ENCODE data around the gene TRAPPC4. TPM values are rescaled to one million over a fixed set of nuclear protein-coding genes. Genes with fewer than 3 reads are reported as not detected.

TRAPPC4 gene
- total and polyA plus RNA-seq, 4 donors = 43.0 to 71.4 (median 54.5) TPM

DNA sequence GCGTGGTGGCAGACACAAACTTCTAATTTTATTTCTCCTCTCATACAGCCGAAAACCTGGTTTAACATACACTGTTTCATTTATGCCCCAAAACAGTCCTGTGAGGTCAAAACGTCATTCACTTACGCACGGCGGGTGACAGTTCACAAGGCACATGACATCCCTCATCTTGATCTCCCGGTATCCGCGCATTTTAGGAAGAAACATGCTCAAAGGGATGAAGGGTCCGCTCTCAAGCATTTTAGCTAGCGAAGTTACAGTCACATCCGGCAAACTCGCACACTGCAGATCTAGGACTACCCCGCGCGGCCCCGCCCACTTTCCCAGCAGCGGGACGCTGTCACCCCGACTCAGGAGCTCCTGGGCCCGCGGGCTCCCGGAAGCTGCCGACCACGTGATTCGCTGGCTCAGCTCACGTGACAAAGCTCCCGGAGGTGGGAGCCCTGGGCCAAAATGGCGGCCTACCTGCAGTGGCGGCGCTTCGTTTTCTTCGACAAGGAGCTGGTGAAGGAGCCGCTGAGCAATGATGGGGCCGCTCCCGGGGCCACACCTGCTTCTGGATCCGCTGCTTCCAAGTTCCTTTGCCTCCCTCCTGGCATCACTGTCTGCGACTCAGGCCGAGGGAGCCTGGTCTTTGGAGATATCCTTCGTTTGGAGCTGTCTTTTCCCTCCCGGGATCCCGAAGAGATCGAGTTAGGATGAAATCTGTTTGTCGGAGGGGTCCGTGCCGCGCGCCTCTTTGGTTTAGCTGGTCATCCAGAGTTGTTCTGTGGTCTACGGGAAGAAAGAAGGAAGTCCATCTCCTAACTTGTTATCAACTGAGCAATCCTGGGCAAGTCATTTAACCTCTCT lies 49.0 kb downstream of the TRAPPC4 start, which contains the start of gene VPS11:
VPS11 (plus strand) TSS at position 448 of the 852 bp plus-strand sequence; CDS start at position 454, 6 bp downstream.
- Histone ChIP-seq H3K4me3 (peak within 1 kb of the TSS; percentile 95), H3K36me3 (ENCODE audit: control insufficient read depth in 4 of 4, insufficient read depth in 4 of 4, low read length in 4 of 4) (peaks cover 8 to 19% (median 15%) of the 10 kb centered on the region in 4 donors), H3K27ac (ENCODE audit: low read depth in 1 of 2, low read length in 1 of 2) (peak within 1 kb of the TSS; percentile 85 to 87), H3K27me3 (ENCODE audit: control insufficient read depth in 3 of 3, insufficient read depth in 3 of 3, low read length in 2 of 3) (no peaks in the 10 kb centered on the region), H3K4me1 (ENCODE audit: control insufficient read depth in 5 of 5, insufficient read depth in 5 of 5, low read length in 5 of 5) (peaks cover 0 to 11% (median 4%) of the 10 kb centered on the region in 5 donors), H3K9me3 (ENCODE audit: control insufficient read depth in 4 of 4, insufficient read depth in 3 of 4, low read length in 3 of 4) (no peaks in the 10 kb centered on the region), H3K9ac (ENCODE audit: insufficient read depth in 1 of 2, low read length in 2 of 2) (peak within 1 kb of the TSS in 1 of 2 donors; percentile 84)
- 0% methylated on average over 49 of the region's 49 CpGs for WGBS, 2 donors
- peak; percentile 98 for ATAC-seq (ENCODE audit: insufficient read depth, low FRiP score)
- TF ChIP-seq, protein P1, sequence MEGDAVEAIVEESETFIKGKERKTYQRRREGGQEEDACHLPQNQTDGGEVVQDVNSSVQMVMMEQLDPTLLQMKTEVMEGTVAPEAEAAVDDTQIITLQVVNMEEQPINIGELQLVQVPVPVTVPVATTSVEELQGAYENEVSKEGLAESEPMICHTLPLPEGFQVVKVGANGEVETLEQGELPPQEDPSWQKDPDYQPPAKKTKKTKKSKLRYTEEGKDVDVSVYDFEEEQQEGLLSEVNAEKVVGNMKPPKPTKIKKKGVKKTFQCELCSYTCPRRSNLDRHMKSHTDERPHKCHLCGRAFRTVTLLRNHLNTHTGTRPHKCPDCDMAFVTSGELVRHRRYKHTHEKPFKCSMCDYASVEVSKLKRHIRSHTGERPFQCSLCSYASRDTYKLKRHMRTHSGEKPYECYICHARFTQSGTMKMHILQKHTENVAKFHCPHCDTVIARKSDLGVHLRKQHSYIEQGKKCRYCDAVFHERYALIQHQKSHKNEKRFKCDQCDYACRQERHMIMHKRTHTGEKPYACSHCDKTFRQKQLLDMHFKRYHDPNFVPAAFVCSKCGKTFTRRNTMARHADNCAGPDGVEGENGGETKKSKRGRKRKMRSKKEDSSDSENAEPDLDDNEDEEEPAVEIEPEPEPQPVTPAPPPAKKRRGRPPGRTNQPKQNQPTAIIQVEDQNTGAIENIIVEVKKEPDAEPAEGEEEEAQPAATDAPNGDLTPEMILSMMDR (IDR thresholded peaks at IDR 0.05; ENCODE audit: control extremely low read depth, extremely low read depth) = no peak
- peak; percentile 96 to 97 (median 97) for DNase-seq

Small RNA genes lying within 50 kb of the gene (small RNA-seq; reads per million reads assigned to genes)
- not detected for gene AP003392.2 (ENCODE audit: low replicate concordance)
- not detected for gene RF00017 (ENCODE audit: low replicate concordance)
- not detected for gene RF00019 (ENCODE audit: low replicate concordance)

Other genes starting within 250 kb of the TRAPPC4 start
- 100 to 1,000 TPM in 1 of 2 donors, 10 to 100 TPM in 1; 96.8 to 209 TPM for gene DDX6, start 227.6 kb upstream of the TRAPPC4 start, total RNA-seq
- gene DDX6, start 227.6 kb upstream of the TRAPPC4 start, polyA plus RNA-seq = 10 to 100 TPM; 19.9 to 26.5 TPM
- under 1 TPM in 1 of 2 donors, not detected in 1; 0.48 TPM for gene CXCR5, start 134.9 kb upstream of the TRAPPC4 start, total RNA-seq
- under 1 TPM; 0.16 to 0.65 TPM for gene CXCR5, start 134.9 kb upstream of the TRAPPC4 start, polyA plus RNA-seq
- 10 to 100 TPM; 39.6 to 91.0 TPM for gene BCL9L, start 92.8 kb upstream of the TRAPPC4 start, total RNA-seq
- gene BCL9L, start 92.8 kb upstream of the TRAPPC4 start, polyA plus RNA-seq = 10 to 100 TPM; 23.3 to 30.4 TPM
- not detected for gene UPK2, start 62.5 kb upstream of the TRAPPC4 start, total RNA-seq
- under 1 TPM in 1 of 2 donors, not detected in 1; 0.07 TPM for gene UPK2, start 62.5 kb upstream of the TRAPPC4 start, polyA plus RNA-seq
- not detected for gene FOXR1, start 47.0 kb upstream of the TRAPPC4 start, total RNA-seq
- gene FOXR1, start 47.0 kb upstream of the TRAPPC4 start, polyA plus RNA-seq = not detected
- gene CENATAC, start 20.6 kb upstream of the TRAPPC4 start, total RNA-seq = 10 to 100 TPM; 47.1 to 59.9 TPM
- 10 to 100 TPM; 12.3 to 97.5 TPM for gene CENATAC, start 20.6 kb upstream of the TRAPPC4 start, polyA plus RNA-seq
- gene RPS25, start 423 bp upstream of the TRAPPC4 start, total RNA-seq = 100 to 1,000 TPM; 483 to 780 TPM
- gene RPS25, start 423 bp upstream of the TRAPPC4 start, polyA plus RNA-seq = 1,000 to 10,000 TPM; 1,136 to 2,643 TPM
- 10 to 100 TPM in 1 of 2 donors, 1 to 10 TPM in 1; 8.2 to 16.2 TPM for gene SLC37A4, start 12.1 kb downstream of the TRAPPC4 start, total RNA-seq
- gene SLC37A4, start 12.1 kb downstream of the TRAPPC4 start, polyA plus RNA-seq = 10 to 100 TPM; 13.5 to 13.6 TPM
- gene HYOU1, start 38.4 kb downstream of the TRAPPC4 start, total RNA-seq = 100 to 1,000 TPM in 1 of 2 donors, 10 to 100 TPM in 1; 46.6 to 252 TPM
- 100 to 1,000 TPM in 1 of 2 donors, 10 to 100 TPM in 1; 59.7 to 152 TPM for gene HYOU1, start 38.4 kb downstream of the TRAPPC4 start, polyA plus RNA-seq
- gene VPS11, start 49.1 kb downstream of the TRAPPC4 start, total RNA-seq = 10 to 100 TPM; 34.6 to 36.0 TPM
- gene VPS11, start 49.1 kb downstream of the TRAPPC4 start, polyA plus RNA-seq = 10 to 100 TPM; 33.8 to 56.1 TPM
- gene HMBS, start 66.1 kb downstream of the TRAPPC4 start, total RNA-seq = 10 to 100 TPM; 11.7 to 31.5 TPM
- gene HMBS, start 66.1 kb downstream of the TRAPPC4 start, polyA plus RNA-seq = 10 to 100 TPM; 31.5 to 33.3 TPM
- 10 to 100 TPM; 29.4 to 50.9 TPM for gene DPAGT1, start 83.1 kb downstream of the TRAPPC4 start, total RNA-seq
- gene DPAGT1, start 83.1 kb downstream of the TRAPPC4 start, polyA plus RNA-seq = 10 to 100 TPM; 19.0 to 36.7 TPM
- 10 to 100 TPM in 1 of 2 donors, 1 to 10 TPM in 1; 6.5 to 20.7 TPM for gene C2CD2L, start 88.6 kb downstream of the TRAPPC4 start, total RNA-seq
- 10 to 100 TPM; 11.6 to 13.7 TPM for gene C2CD2L, start 88.6 kb downstream of the TRAPPC4 start, polyA plus RNA-seq
- gene HINFP, start 102.8 kb downstream of the TRAPPC4 start, total RNA-seq = 10 to 100 TPM; 21.2 to 24.5 TPM
- gene HINFP, start 102.8 kb downstream of the TRAPPC4 start, polyA plus RNA-seq = 10 to 100 TPM; 10.4 to 14.3 TPM
- gene ABCG4, start 130.3 kb downstream of the TRAPPC4 start, total RNA-seq = under 1 TPM in 1 of 2 donors, not detected in 1; 0.28 TPM
- gene ABCG4, start 130.3 kb downstream of the TRAPPC4 start, polyA plus RNA-seq = under 1 TPM; 0.03 to 0.10 TPM
- 10 to 100 TPM; 12.5 to 22.6 TPM for gene NLRX1, start 150.0 kb downstream of the TRAPPC4 start, total RNA-seq
- gene NLRX1, start 150.0 kb downstream of the TRAPPC4 start, polyA plus RNA-seq = 10 to 100 TPM in 1 of 2 donors, 1 to 10 TPM in 1; 5.1 to 10.7 TPM
- gene NHERF4, start 166.7 kb downstream of the TRAPPC4 start, total RNA-seq = under 1 TPM in 1 of 2 donors, not detected in 1; 0.37 TPM
- under 1 TPM in 1 of 2 donors, not detected in 1; 0.96 TPM for gene NHERF4, start 166.7 kb downstream of the TRAPPC4 start, polyA plus RNA-seq
- 10 to 100 TPM; 21.8 to 25.1 TPM for gene CBL, start 187.6 kb downstream of the TRAPPC4 start, total RNA-seq
- gene CBL, start 187.6 kb downstream of the TRAPPC4 start, polyA plus RNA-seq = 10 to 100 TPM in 1 of 2 donors, 1 to 10 TPM in 1; 8.7 to 10.3 TPM